Measurements from ENCODE around the gene HOXA9.

GRCh38 chr7:27146491-27147198, 18.7 kb downstream of the HOXA9 start:
- no peak for TF ChIP-seq GABPA (IDR thresholded peaks at IDR 0.05 in 1 of 2, conservative IDR thresholded peaks at IDR 0.05 in 1 of 2)
- TF ChIP-seq ZBTB33 (IDR thresholded peaks at IDR 0.05) = no peak
- TF ChIP-seq CTCF (IDR thresholded peaks at IDR 0.05; ENCODE audit: low read depth, low read length, missing input control) = no peak
- TF ChIP-seq YY1 (IDR thresholded peaks at IDR 0.05) = no peak
- TF ChIP-seq RAD21 (IDR thresholded peaks at IDR 0.05) = no peak
- no peak for TF ChIP-seq RXRA (IDR thresholded peaks at IDR 0.05)
- TF ChIP-seq REST (IDR thresholded peaks at IDR 0.05) = no peak
- TF ChIP-seq TAF1 (conservative IDR thresholded peaks at IDR 0.05) = no peak
